Kasumi-1 (cell line): ENCODE measurements around the gene BCAR3.
"Not testable (repeated sequence)": the region's sequence is repeated elsewhere in the genome, so short reads cannot be mapped to it uniquely, and the experiment has no call there.

ENCODE experiments used
- DNase-seq, 2 experiments: peaks; one replicate each; lab custom pipeline; 2025; lab: John Stamatoyannopoulos, UW

The BCAR3 gene

DNA sequence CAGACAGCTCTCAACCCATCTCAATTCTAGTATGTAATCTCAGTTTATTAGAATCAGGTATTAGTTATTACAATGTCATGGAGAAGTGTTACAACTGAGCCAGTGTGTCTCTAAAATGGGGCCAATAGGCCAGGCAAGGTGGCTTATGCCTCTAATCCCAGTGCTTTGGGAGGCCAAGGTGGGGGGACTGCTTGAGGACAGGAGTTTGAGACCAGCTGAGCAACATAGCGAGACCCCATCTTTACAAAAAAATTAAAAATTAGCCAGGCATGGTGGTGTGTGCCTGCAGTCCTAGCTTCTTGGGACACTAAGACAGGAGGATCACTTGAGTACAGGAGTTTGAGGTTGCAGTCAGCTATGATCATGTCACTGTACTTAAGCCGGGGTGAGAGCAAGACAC, 104.9 kb downstream of the BCAR3 start:
- no peak for DNase-seq

GRCh38 chr1:93576346-93576745, 105.3 kb downstream of the BCAR3 start:
- DNase-seq, result no peak

- DNase-seq, result no peak
Measured at GRCh38 chr1:93575621-93576284, 105.9 kb downstream of the BCAR3 start.

- no peak for DNase-seq
Measured at GRCh38 chr1:93574991-93575390, 106.6 kb downstream of the BCAR3 start.

DNA sequence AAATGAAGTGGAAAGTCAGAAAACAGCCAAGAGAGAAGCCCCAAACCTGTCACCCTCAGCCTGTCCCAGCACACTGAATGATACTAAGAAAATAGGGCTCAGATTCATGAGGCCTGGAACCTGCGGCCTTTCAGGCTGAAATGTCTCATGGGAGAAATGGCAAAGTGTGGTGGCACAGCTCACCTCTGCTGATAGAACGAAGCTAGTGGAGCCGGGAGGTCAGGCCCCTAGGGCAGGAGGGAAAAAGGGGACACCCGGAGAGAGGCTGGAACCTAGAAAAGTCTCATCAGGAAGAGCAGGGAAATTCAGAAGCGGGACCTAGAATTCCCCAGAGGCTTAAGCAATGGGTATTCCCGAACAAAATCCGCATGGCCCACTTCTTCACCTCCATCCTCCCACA, 107.1 kb downstream of the BCAR3 start:
- DNase-seq, result no peak

DNA sequence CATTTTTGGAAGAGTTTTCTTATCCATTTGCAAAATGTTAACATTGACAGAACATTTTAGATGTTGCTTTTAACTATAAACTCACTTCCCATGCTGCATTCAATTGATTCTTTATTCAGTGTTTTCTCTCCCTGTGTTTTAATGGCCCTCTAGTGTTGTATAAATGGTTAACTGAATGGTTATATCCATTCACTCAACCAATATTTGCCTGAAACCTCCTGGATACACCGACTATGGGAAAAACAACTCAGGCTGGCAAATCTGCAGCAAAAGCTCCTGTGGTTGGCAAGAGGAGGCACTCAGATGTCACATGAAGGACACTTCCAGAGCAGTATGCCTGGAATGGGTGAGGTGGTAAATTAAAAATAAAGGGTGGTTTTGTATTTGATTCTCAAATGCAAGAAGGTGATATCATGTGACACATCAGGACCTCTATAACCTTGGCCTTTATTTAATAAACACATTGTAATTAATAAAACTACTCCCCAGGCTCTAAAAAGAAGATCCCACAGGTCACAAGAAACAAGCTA, 107.6 kb downstream of the BCAR3 start:
- DNase-seq, result no peak

DNA sequence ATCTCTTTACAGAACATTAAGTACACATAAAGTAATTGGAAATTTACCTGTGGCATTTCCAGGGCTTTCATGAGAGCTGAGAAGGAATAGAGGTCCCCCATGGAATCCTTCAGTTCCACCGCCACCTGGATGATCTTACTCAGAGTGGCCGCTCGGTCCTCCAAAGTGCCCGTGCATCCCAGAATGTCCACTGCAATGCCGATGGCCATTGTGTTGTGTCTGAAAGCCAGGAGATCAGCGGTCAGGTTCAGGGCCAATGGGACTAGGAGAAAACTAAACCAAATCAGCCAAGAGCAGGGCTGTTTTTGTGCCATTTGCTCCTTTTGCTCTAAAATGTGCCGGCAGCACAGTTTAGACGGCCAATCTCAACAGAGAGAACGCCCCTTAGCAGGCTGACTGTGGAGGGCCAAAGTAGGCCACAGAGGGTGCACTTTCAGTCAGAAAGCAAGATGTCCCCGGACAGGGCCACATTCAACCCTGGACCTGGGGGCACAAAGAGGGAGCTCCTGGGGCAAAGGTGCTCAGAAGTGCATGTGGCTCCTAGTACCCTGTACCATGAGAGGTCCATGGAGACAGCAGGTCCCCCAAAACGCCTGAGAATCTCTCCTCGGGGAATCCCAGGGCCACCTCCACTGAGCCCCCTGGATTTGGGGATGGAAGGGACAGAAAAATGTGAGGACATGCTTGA, 109.9 kb downstream of the BCAR3 start:
- DNase-seq, result no peak

GRCh38 chr1:93569489-93569888, 112.1 kb downstream of the BCAR3 start:
- DNase-seq, result no peak

GRCh38 chr1:93567255-93567918, 114.2 kb downstream of the BCAR3 start:
- no peak for DNase-seq

GRCh38 chr1:93566227-93566626, 115.4 kb downstream of the BCAR3 start:
- no peak for DNase-seq

DNA sequence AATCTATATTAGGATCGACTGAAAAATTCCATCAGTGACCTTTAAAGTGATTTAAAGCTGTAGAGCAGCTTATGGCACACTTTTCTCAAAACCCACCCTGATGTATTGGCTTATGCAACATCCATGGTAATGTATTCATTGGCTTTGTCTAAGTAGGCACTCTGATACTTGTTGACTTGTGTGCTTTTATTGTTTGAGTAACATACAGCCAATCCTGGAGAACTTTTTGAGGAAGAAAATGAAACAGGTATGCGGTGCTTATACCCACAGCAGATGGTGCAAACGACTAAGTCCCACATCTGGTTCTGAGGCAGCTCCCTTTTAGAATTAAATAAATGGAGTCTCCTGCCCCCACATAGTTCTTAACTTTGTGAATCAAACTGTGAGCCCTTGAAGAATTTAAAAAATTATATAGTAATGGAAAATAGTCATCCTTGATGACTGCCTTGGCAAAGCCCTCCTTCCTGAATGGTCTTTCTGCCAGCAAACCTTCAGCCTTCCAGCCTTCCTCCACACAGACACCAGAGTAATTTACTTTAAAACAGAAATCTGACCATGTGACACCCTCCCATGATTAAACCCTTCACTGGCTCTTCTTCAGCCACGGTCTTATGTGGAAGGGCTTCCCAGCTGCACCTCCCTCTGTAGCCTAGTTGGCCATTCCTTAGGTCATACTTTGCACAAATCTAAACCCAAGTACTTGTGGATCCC, 116.0 kb downstream of the BCAR3 start:
- DNase-seq, result no peak

GRCh38 chr1:93559695-93560094, 121.9 kb downstream of the BCAR3 start:
- DNase-seq, result no peak

DNA sequence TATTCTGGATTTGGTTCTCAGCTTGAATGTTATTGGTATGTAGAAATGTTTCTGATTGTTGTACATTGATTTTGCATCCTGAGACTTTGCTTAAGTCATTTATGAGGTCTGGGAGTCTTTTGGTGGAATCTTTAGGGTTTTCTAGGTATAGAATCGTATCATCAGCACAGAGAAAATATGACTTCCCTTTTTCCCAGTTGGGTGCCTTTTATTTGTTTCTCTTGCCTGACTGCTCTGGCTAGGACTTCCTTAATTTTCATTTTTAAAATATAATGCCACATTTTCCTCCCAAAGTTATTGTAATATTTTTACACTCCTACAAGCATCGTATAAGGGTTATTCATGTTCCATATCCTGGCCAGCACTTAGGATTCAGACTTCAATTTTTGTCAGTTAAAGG, 122.6 kb downstream of the BCAR3 start:
- DNase-seq, result peak; percentile 45 to 77

- no peak for DNase-seq
Measured at GRCh38 chr1:93556291-93556690, 125.3 kb downstream of the BCAR3 start.

DNA sequence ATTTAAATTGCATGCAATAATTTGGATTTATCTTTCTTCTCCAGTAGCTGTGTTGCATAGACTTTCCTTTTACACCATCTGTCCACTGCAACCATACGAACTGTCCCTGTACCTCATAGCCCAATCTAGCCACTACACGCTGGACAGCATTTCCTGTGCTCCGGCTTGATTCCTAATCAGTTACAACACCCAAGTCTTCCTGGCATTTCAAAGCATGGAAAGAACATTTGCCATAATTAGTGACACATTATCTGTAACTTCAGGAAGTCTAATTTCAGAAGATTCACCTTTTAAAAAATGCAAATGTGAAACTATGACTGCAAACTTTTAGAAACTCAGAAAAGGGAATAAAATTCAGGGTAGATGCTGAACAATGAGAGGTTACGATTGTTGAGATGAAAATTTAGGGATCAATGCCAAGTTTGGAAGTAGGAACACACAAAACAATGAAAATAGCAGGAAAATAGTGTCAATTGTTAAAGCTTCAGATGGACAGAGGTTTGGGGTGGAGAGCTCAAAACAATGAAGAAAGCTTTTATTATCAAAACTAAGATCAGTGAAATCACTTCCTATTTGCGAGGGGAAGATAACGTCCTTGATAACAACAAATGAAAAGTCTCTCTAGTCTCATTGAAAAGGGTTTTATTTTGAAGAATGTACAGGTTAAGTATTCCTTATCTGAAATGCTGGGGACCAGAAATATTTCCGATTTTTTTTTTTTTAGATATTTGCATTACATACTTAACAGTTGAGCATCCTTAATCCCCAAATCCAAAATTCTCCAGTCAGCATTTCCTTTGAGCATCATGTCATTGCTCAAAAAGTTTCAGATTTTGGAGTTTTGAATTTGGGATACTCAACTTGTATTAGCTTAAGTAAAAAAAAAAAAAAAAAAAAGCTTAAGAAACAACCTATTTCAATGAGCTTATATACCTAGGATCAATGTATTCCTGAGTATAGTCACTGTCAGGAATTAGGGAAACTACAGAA, 126.5 kb downstream of the BCAR3 start:
- DNase-seq, result no peak

GRCh38 chr1:93553886-93554490, 127.6 kb downstream of the BCAR3 start:
- DNase-seq, result not testable (repeated sequence)

DNA sequence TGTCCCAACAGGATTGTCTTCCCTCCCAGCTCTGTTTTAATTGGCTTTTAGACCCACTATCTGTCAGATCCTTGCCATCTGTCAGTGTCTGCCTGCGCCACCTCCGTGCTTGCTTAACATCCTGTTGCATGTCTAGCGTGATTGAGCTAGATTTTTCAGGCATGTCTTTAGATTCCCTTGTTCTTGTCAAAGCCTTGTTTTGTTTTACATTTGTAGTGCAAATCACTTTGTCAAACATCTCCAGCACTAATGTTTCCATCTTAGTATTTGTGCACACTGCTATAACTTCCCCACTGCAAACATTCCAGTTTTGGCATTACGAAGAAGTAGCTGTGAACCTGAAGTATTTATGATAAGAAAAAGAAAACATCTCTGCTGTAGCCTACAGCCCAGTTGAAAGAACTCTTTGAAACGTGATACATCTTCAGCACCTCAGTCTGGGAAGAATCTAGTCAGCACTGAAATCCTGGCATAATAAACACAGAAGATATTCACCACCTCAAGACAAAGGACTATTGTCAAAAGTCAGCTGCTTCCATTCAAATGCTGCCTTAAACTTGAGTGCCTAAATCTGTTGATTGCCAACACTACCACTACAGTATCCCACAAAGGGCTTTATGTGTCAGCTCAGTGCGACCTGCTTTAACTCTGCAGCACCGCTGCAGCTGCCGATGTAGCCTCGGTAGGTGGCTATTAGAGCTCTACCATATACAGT, 128.7 kb downstream of the BCAR3 start:
- DNase-seq, result peak; percentile 42 to 51

GRCh38 chr1:93549811-93550210, 131.8 kb downstream of the BCAR3 start:
- DNase-seq, result peak; percentile 64 to 77

DNA sequence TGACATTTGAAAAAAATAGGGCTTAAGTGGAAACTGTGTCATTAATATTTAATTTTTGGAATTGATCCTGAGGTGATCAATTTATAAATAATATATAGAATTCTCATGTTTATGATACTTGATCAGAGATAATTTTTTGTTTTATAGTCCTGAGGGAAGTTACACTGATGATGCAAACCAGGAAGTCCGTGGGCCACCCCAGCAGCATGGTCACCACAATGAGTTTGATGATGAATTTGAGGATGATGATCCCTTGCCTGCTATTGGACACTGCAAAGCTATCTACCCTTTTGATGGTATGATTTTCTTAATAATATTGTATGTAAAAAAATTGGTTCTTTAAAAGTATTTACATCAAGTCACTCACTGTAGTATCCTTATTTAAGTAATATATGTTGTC, 132.5 kb downstream of the BCAR3 start:
- no peak for DNase-seq
